HG03064 (cell line): Measurements from ENCODE around the gene PHKA2.
"Not testable (repeated sequence)": the region's sequence is repeated elsewhere in the genome, so short reads cannot be mapped to it uniquely, and the experiment has no call there.

Source experiments
- ATAC-seq: cut with Tn5 transposase; IDR thresholded peaks from one replicate; pipeline ENCODE4 v1.9.1; 2021; ENCODE audit warnings: low read depth; ENCODE audit not compliant: unreplicated experiment

PHKA2 gene

GRCh38 chrX:18981124-18981807 is 2.6 kb downstream of the PHKA2 start:
- ATAC-seq: no peak

DNA sequence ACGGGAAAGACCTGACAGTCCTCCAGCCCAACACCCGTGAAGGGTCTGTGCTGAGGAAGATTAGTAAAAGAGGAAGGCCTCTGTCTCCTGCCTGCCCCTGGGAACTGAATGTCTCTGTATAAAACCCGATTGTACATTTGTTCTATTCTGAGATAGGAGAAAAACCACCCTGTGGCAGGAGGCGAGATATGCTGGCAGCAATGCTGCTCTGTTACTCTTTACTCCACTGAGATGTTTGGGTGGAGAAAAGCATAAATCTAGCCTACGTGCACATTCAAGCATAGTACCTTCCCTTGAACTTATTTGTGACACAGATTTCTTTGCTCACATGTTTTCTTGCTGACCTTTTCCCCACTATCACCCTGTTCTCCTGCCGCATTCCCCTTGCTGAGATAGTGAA is 3.7 kb downstream of the PHKA2 start:
- not testable (repeated sequence) for ATAC-seq

DNA sequence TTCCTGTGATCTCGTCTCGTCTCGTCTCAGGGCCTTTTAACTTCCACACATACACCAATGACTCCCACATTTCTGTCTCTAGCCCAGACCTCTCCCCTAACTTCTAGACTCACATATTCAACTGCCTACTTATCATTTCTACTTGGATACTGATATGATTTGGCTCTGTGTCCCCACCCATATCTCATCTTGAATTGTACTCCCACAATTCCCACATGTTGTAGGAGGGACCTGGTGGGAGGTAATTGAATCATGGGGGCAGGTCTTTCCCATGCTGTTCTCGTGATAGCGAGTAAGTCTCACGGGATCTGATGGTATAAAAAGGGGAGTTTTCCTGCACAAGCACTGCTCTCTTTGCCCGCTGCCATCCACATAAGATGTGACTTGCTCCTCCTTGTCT is 8.9 kb downstream of the PHKA2 start:
- no peak for ATAC-seq

- no peak for ATAC-seq
These were observed 10.3 kb downstream of the PHKA2 start for GRCh38 chrX:18973527-18974192.

GRCh38 chrX:18971506-18971905 is 12.4 kb downstream of the PHKA2 start:
- no peak for ATAC-seq

- no peak for ATAC-seq
These were observed 13.4 kb downstream of the PHKA2 start for GRCh38 chrX:18970465-18970864.

- ATAC-seq: no peak
These were observed 17.3 kb downstream of the PHKA2 start for GRCh38 chrX:18966624-18967023.

DNA sequence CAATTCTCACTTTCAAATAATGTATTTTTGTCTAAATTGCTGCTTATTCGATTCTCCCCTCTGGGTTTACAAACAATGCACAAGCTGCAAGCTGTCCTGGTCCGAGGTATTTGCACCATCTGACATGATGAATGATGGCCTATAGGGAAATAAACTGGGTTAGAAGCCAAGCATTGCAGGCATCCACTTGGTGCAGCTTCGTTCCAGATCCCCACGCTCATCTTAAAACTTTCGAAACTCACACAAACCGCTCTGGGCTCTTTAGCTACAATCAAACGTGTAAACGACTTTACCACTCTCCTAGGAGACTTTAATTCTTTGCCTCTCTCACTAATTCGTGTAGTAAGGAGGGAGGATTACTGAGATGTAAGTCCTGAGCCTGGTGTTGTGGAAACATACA is 19.0 kb downstream of the PHKA2 start:
- ATAC-seq: no peak

DNA sequence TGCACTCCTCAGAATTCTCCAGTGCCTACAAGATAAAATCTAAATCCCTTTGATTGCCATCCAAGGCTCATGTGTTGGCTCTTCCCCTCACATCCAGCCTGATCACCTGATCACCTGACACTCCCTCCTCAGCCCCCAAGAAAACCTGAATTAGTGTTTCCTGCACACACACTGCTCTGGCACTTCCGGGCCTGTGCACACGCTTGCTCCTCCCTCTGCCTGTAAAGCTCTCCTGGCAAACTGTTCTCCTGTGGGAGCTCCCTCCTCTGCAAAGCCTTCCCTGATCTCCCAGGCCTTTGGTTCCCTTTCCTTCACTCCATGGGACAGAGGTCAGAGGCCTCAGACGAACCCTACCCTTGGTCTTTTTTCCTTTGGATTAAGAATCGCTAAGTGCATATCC is 19.9 kb downstream of the PHKA2 start:
- no peak for ATAC-seq

DNA sequence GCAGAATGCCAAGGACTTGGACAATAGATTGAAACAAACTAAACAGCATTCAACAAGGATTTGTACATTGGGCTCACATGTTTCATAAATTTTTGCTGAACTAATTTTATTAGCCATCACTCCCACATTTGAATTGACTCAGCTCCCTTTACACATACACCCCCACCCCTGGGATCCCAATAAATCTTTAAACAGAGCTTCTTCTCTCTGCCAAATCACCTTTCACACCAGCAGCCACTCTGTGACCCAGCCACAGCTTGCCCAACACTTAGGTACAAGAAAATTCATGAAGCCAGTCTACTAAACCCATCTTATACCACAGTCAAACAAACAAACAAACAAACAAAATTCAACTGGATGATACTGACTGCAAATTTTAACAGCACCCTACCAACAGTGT is 21.6 kb downstream of the PHKA2 start:
- ATAC-seq: no peak

DNA sequence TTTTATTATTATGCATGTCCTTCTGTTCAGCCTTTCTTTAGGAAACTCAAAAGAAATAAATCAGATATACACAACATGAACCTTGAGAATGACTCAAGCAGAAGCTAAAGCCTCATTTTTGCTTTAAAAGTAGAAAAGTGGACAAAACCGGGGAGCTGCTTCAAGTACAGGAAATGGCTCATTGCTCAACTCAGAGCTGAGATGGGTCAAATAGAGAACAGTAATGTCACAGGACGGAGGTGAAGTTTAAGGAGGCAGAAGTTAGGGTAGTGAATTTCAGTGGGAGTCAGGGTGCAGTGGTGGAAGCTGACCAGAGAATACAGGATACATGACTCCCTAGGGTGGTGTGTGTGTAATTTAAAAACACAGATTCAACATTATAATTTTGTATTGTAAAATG is 22.2 kb downstream of the PHKA2 start:
- ATAC-seq: no peak

- no peak for ATAC-seq
These were observed 27.4 kb downstream of the PHKA2 start for GRCh38 chrX:18956303-18957032.

GRCh38 chrX:18955676-18956075 is 28.2 kb downstream of the PHKA2 start:
- ATAC-seq: no peak

GRCh38 chrX:18951032-18951431 is 32.9 kb downstream of the PHKA2 start:
- ATAC-seq: no peak

GRCh38 chrX:18949944-18950301 is 34.0 kb downstream of the PHKA2 start:
- ATAC-seq: no peak

DNA sequence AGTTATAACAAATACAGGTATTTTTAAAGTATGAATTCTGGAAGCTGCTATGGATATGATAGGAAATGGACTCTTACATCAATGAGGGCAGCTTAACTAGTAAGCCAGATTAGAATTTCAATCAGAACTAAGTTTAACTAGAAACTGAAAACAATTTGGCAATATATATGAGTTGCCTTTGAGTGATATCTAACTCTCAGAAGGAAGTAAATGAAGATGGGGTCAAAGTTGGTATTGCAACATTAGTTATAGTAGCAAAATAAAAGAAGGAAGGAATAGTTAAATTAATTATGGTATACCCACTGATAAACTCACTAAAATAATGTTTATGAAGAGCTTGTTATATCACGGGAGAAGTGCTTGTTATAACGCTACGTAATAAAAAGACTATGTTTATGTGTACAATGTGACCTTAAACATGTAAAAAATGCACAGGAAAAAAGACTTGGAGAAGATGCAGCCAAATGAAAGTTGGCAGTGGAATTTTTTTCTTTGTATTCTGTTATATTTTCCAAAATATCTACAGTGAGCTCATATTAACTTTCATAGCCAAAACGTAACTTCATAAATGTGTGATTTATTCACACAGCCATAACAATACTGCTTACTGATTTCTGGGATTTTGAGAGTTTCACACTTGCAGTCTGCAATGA is 34.5 kb downstream of the PHKA2 start:
- ATAC-seq: no peak

GRCh38 chrX:18946611-18947010 is 37.3 kb downstream of the PHKA2 start:
- ATAC-seq: no peak

DNA sequence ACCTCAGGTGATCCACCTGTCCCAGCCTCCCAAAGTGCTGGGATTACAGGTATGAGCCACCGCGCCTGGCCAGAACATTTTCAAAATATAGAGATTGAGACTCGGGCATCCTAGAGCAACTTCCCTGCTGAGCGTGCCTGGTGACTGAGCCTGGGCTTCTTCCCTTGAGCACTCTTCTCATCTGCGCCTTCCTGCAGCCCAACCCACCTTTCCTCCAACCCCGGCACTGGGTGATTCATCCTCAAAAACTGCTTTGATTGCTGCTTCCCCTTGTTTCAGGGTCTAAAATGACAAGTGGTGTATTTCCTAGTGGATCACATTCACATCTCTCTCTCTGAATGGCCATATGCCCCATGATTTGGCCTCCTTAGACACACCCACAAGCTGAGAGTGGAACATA is 37.8 kb downstream of the PHKA2 start:
- no peak for ATAC-seq

DNA sequence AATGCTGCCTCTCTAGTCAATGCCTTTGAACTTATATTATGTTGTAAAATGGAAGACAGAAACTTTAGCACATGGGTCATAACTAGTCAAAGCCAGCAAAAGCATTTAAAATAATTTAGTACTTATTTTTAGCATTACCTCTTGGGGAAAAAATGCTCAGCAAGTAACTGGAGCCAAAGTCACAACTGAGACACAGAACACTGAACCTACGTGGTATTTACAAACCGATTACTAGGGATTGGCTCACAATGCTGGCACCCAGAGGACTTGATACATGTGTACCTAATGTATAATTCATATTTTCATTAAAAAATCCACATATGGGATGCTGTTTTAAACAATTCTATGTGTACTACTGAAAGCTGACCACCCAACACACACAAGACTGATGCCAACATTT is 38.4 kb downstream of the PHKA2 start:
- ATAC-seq: no peak

DNA sequence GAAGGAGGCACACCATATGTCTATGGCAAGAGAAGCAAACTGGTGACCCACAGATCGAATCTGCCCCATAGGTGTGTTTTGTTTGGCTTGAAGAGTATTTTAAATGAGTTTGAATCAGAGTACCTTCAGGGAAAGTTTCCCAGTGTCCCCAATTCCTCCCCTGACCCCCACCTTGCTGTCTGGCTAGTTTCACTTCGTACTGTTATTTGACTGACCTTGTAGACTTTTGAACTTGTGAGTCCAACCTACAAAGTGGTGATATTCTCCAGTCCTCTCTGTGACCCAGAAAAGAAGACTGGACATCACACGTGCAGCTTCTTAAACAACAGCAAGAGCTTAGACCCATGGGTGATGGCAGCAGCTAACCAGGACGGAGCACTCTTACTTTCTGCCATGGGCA is 39.4 kb downstream of the PHKA2 start:
- ATAC-seq: no peak

- ATAC-seq: no peak
These were observed 42.0 kb downstream of the PHKA2 start for GRCh38 chrX:18941896-18942295.
